ENCODE results near the gene ACER2. TPM values are rescaled to one million over a fixed set of nuclear protein-coding genes. Genes with fewer than 3 reads are reported as not detected.

ACER2 gene
- total and polyA plus RNA-seq, 2 of the 4 experiments (the other 2 are of a cell fraction) = 0.84 to 1.6 TPM

DNA sequence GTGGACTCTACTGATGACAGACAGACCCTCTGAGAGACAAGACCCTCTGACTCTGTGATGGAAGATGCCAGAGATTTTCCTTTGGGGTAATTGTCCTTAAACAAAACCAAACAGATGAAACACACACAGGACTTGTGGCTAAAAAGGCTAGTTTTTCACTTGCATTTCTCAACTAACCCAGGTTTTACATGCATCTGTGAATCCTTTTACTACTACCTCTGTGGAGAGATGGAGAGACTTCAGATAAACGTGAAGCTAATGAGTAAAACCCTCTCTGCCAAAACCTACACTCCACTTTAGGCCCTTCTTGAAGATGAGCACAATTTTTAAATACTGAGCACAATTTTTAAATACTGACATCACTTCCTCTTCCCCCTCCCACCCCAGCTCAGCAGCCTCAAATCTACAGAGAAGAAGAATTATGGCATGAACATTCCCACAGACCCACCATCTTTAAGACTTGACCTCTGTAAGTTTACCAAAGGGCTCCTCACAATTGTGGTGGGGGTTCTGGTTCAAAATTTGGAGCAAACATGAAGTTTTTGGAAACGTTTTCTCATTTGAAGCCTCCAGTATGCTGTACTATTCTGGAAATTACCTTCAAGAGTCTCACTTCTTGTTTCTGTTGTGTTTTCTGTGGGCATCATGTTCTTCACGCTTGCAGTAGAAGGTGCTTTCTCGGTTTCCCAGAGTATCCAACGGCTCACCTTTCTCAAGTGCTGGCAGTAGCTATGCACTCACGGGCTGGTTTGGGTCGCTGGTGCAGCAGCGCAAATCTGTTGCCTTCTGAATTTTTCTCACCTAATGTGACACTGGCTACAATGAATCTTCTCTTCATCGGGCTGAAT is 42.7 kb downstream of the ACER2 start:
- ChIA-PET POLR2A (ENCODE audit: unreplicated experiment) (no interaction called here), CTCF (no interaction called here)
- Histone ChIP-seq H3K23ac (ENCODE audit: low read depth, low read length) (no peak overlapping the region), H3K14ac (replicated peaks; ENCODE audit: low read depth, low read length) (no peak overlapping the region), H4K20me1 (ENCODE audit: insufficient read depth, low read length) (no peaks in the 10 kb centered on the region), H2BK15ac (ENCODE audit: low read depth, low read length) (no peak overlapping the region), H2AK5ac (ENCODE audit: low read depth, low read length) (no peak overlapping the region), H3K4me3 (ENCODE audit: insufficient read depth, low read depth, low read length) (no peak overlapping the region), H3K27me3 (ENCODE audit: control insufficient read depth, insufficient read depth, low read length) (no peaks in the 10 kb centered on the region), H3K9me3 (ENCODE audit: control insufficient read depth, insufficient read depth, low read length) (no peaks in the 10 kb centered on the region), H2BK120ac (ENCODE audit: low read depth, low read length) (no peak overlapping the region), H2AFZ (replicated peaks; ENCODE audit: low read length, poor library complexity) (no peak overlapping the region), H3K4me1 (ENCODE audit: control insufficient read depth, insufficient read depth, low read length) (no peaks in the 10 kb centered on the region), H3K18ac (ENCODE audit: low read depth, low read length) (no peak overlapping the region), H3K9ac (ENCODE audit: low read depth, low read length) (no peak overlapping the region), H4K5ac (ENCODE audit: low read depth, low read length) (no peak overlapping the region), H4K91ac (ENCODE audit: insufficient read depth, low read depth, low read length) (no peak overlapping the region), H3K36me3 (ENCODE audit: control insufficient read depth, insufficient read depth, low read length) (no peaks in the 10 kb centered on the region), H3K79me1 (ENCODE audit: low read depth in 1 of 2, low read length in 2 of 2) (no peaks in the 10 kb centered on the region), H3K4me2 (ENCODE audit: low read depth, low read length) (no peak overlapping the region), H3K4ac (ENCODE audit: low read depth, low read length) (no peak overlapping the region), H2AK9ac (replicated peaks; ENCODE audit: low read depth, low read length, poor library complexity) (no peak overlapping the region), H2BK5ac (ENCODE audit: low read depth, low read length, poor library complexity, severe bottlenecking) (no peak overlapping the region), H3K56ac (ENCODE audit: extremely low read depth, insufficient read depth, low read length) (no peak overlapping the region), H2BK20ac (ENCODE audit: low read depth, low read length) (no peak overlapping the region), H4K8ac (ENCODE audit: low read depth in 2 of 2, low read length in 2 of 2) (no peak overlapping the region), H3K9me1 (ENCODE audit: insufficient read depth, low read length) (no peaks in the 10 kb centered on the region), H3K27ac (ENCODE audit: insufficient read depth, low read length) (no peak overlapping the region)
- dilution Hi-C loops (cut with HindIII; ENCODE audit: low sequenced_read_pairs, unreplicated experiment) (no loop called here), in situ Hi-C loops (cut with MboI; ENCODE audit: low sequenced_read_pairs) (no loop called here), intact Hi-C loops (cut with micrococcal nuclease) (loop anchor here (10.0 kb wide), 1 partner anchor 327 kb away; the partner anchor contains the start of gene PLIN2)
- DNase-seq = no peak
- ATAC-seq (ENCODE audit: low read depth) = no peak
- 80% methylated on average over 5 of the region's 9 CpGs; no CpG with 5 or more reads in 1 of the 2 experiments for WGBS, 2 experiments (ENCODE audit: extremely low coverage in 2 of 2, insufficient read length in 1 of 2)
- no TSS peak for BruUV-seq (replicated peaks)
- TF ChIP-seq NFE2L2 (IDR thresholded peaks at IDR 0.05; ENCODE audit: low read depth, low read length) (no peak), BHLHE40 (IDR thresholded peaks at IDR 0.05; ENCODE audit: low read depth, low read length) (no peak), RCOR1 (IDR thresholded peaks at IDR 0.05; ENCODE audit: insufficient replicate concordance, low read length) (no peak), MAFK (IDR thresholded peaks at IDR 0.05; ENCODE audit: low read depth, low read length) (no peak), MAZ (IDR thresholded peaks at IDR 0.05; ENCODE audit: borderline replicate concordance, low read depth, low read length) (no peak), SMC3 (IDR thresholded peaks at IDR 0.05; ENCODE audit: low read depth, low read length) (no peak), FOS (IDR thresholded peaks at IDR 0.05; ENCODE audit: low read depth, low read length) (no peak), MXI1 (IDR thresholded peaks at IDR 0.05; ENCODE audit: borderline replicate concordance, low read depth, low read length) (no peak), POLR2A (IDR thresholded peaks at IDR 0.05; ENCODE audit: low read depth, low read length) (no peak), RAD21 (IDR thresholded peaks at IDR 0.05; ENCODE audit: low read length) (no peak), RFX5 (IDR thresholded peaks at IDR 0.05; ENCODE audit: low read depth, low read length) (no peak), CHD1 (IDR thresholded peaks at IDR 0.05; ENCODE audit: low read depth, low read length) (no peak)
- TF ChIP-seq, protein P1, sequence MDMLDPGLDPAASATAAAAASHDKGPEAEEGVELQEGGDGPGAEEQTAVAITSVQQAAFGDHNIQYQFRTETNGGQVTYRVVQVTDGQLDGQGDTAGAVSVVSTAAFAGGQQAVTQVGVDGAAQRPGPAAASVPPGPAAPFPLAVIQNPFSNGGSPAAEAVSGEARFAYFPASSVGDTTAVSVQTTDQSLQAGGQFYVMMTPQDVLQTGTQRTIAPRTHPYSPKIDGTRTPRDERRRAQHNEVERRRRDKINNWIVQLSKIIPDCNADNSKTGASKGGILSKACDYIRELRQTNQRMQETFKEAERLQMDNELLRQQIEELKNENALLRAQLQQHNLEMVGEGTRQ (IDR thresholded peaks at IDR 0.05; ENCODE audit: low read depth, low read length) = no peak
- TF ChIP-seq, protein P2, sequence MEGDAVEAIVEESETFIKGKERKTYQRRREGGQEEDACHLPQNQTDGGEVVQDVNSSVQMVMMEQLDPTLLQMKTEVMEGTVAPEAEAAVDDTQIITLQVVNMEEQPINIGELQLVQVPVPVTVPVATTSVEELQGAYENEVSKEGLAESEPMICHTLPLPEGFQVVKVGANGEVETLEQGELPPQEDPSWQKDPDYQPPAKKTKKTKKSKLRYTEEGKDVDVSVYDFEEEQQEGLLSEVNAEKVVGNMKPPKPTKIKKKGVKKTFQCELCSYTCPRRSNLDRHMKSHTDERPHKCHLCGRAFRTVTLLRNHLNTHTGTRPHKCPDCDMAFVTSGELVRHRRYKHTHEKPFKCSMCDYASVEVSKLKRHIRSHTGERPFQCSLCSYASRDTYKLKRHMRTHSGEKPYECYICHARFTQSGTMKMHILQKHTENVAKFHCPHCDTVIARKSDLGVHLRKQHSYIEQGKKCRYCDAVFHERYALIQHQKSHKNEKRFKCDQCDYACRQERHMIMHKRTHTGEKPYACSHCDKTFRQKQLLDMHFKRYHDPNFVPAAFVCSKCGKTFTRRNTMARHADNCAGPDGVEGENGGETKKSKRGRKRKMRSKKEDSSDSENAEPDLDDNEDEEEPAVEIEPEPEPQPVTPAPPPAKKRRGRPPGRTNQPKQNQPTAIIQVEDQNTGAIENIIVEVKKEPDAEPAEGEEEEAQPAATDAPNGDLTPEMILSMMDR (conservative IDR thresholded peaks at IDR 0.05; ENCODE audit: low read depth, low read length) = no peak
- TF ChIP-seq, protein P3, sequence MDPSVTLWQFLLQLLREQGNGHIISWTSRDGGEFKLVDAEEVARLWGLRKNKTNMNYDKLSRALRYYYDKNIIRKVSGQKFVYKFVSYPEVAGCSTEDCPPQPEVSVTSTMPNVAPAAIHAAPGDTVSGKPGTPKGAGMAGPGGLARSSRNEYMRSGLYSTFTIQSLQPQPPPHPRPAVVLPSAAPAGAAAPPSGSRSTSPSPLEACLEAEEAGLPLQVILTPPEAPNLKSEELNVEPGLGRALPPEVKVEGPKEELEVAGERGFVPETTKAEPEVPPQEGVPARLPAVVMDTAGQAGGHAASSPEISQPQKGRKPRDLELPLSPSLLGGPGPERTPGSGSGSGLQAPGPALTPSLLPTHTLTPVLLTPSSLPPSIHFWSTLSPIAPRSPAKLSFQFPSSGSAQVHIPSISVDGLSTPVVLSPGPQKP (IDR thresholded peaks at IDR 0.05; ENCODE audit: borderline replicate concordance, low read depth, low read length) = no peak
